MCF 10A (cell line): ENCODE results near the gene CRADD. TPM values are rescaled to one million over a fixed set of nuclear protein-coding genes. Genes with fewer than 3 reads are reported as not detected.

Source experiments
- BruUV-seq: library from RNA; stranded (reverse); fragments of 400-500 nt; replicated peaks from 2 replicates; lab custom pipeline; 2021; lab: Mats Ljungman, UMichigan
- CTCF ChIA-PET: fragments of 300-600 bp; sonication (Branson Sonifier 250); formaldehyde crosslinking; extraction: SDS; loops from one replicate; lab custom pipeline; 2021; ENCODE audit warnings: antibody characterized with exemption, inconsistent platforms; lab: Yijun Ruan, JAX
- POLR2A ChIA-PET: fragments of 300-600, 350-650 bp; sonication (Branson Sonifier 250); formaldehyde crosslinking; extraction: SDS; loops from one replicate; lab custom pipeline; 2020; ENCODE audit warnings: antibody characterized with exemption, inconsistent platforms; lab: Yijun Ruan, JAX
- DNase-seq: peaks from one replicate; pipeline ENCODE4 v3.0.0-alpha.2; 2018; ENCODE audit not compliant: unreplicated experiment
- H3K27ac Mint-ChIP-seq: one replicate; pipeline ENCODE4 v1.8.0; 2022; ENCODE audit warnings: mild to moderate bottlenecking, low read depth, mixed read lengths; ENCODE audit not compliant: unreplicated experiment
- H3K27me3 Mint-ChIP-seq: one replicate; pipeline ENCODE4 v1.8.0; 2022; ENCODE audit warnings: mixed read lengths; ENCODE audit not compliant: insufficient read depth, unreplicated experiment
- H3K36me3 Mint-ChIP-seq: one replicate; pipeline ENCODE4 v1.8.0; 2022; ENCODE audit warnings: mild to moderate bottlenecking, moderate library complexity, mixed read lengths; ENCODE audit not compliant: insufficient read depth, unreplicated experiment
- H3K4me1 Mint-ChIP-seq: one replicate; pipeline ENCODE4 v1.8.0; 2022; ENCODE audit warnings: mixed read lengths; ENCODE audit not compliant: insufficient read depth, unreplicated experiment
- H3K4me3 Mint-ChIP-seq: one replicate; pipeline ENCODE4 v1.8.0; 2022; ENCODE audit warnings: mild to moderate bottlenecking, moderate library complexity, mixed read lengths; ENCODE audit not compliant: unreplicated experiment
- H3K9me3 Mint-ChIP-seq: one replicate; pipeline ENCODE4 v1.8.0; 2022; ENCODE audit warnings: mixed read lengths; ENCODE audit not compliant: unreplicated experiment
- CTCF ChIP-seq: fragments of 200-600 bp; IDR thresholded peaks from one replicate; pipeline ENCODE4 v1.8.0; 2022; ENCODE audit warnings: antibody characterized with exemption, mild to moderate bottlenecking; ENCODE audit not compliant: unreplicated experiment
- intact Hi-C: fragments of 100-400 bp; cut with micrococcal nuclease; formaldehyde crosslinking; loops from 2 replicates; pipeline ENCODE4 v1.14.1; 2022
- total RNA-seq: library from RNA; stranded (reverse); gene quantifications from 2 replicates; pipeline ENCODE4 v1.2.3, GENCODE V29; 2022

CRADD gene
- total RNA-seq, 1 experiment from 2014 or later = 15.4 TPM

GRCh38 chr12:93668919-93669418 lies 8.2 kb upstream of the CRADD start:
- CTCF ChIA-PET = no interaction called here
- peaks cover 21% of the 10 kb centered on the region for H3K9me3 Mint-ChIP-seq
- H3K36me3 Mint-ChIP-seq = no peaks in the 10 kb centered on the region
- H3K4me1 Mint-ChIP-seq = peaks cover 16% of the 10 kb centered on the region
- H3K4me3 Mint-ChIP-seq = no peak overlapping the region
- intact Hi-C loops = no loop called here
- no peaks in the 10 kb centered on the region for H3K27me3 Mint-ChIP-seq
- POLR2A ChIA-PET = no interaction called here
- no peak overlapping the region for H3K27ac Mint-ChIP-seq
- TF ChIP-seq CTCF = no peak
- no peak for DNase-seq
- BruUV-seq = no TSS peak

- Mint-ChIP-seq H3K4me1 (peaks cover 11% of the 10 kb centered on the region), H3K27ac (no peak overlapping the region), H3K9me3 (peaks cover 16% of the 10 kb centered on the region), H3K27me3 (no peaks in the 10 kb centered on the region), H3K36me3 (no peaks in the 10 kb centered on the region), H3K4me3 (no peak overlapping the region)
- CTCF ChIA-PET = no interaction called here
- DNase-seq = no peak
- TF ChIP-seq CTCF = no peak
- BruUV-seq = no TSS peak
- intact Hi-C loops = no loop called here
- POLR2A ChIA-PET = no interaction called here
These were observed 7.7 kb upstream of the CRADD start for GRCh38 chr12:93669452-93669851.

GRCh38 chr12:93670104-93670503 lies 7.1 kb upstream of the CRADD start:
- Mint-ChIP-seq H3K9me3 (peaks cover 10% of the 10 kb centered on the region), H3K27ac (no peak overlapping the region), H3K36me3 (no peaks in the 10 kb centered on the region), H3K4me3 (no peak overlapping the region), H3K27me3 (no peaks in the 10 kb centered on the region), H3K4me1 (peaks cover 6% of the 10 kb centered on the region)
- ChIA-PET CTCF (no interaction called here), POLR2A (no interaction called here)
- BruUV-seq = no TSS peak
- intact Hi-C loops = no loop called here
- TF ChIP-seq CTCF = no peak
- DNase-seq = peak; percentile 29

GRCh38 chr12:93671044-93671443 lies 6.1 kb upstream of the CRADD start:
- ChIA-PET POLR2A (interaction anchor here (0.7 kb wide), 1 partner anchor 145 kb away, joined by 3 read pairs; no protein-coding TSS in a partner anchor), CTCF (interaction anchor here (0.6 kb wide), 1 partner anchor 42 kb away, joined by 4 read pairs; no protein-coding TSS in a partner anchor)
- H3K4me3 Mint-ChIP-seq = no peak overlapping the region
- no peak for DNase-seq
- TF ChIP-seq CTCF = no peak
- no peaks in the 10 kb centered on the region for H3K27me3 Mint-ChIP-seq
- intact Hi-C loops = no loop called here
- no TSS peak for BruUV-seq
- H3K4me1 Mint-ChIP-seq = peaks cover 6% of the 10 kb centered on the region
- H3K27ac Mint-ChIP-seq = no peak overlapping the region
- H3K9me3 Mint-ChIP-seq = peaks cover 10% of the 10 kb centered on the region
- H3K36me3 Mint-ChIP-seq = no peaks in the 10 kb centered on the region
